ENCODE data around the gene ASIC2.

- no peak for TF ChIP-seq POLR2A (IDR thresholded peaks at IDR 0.05)
- TF ChIP-seq, protein P1, sequence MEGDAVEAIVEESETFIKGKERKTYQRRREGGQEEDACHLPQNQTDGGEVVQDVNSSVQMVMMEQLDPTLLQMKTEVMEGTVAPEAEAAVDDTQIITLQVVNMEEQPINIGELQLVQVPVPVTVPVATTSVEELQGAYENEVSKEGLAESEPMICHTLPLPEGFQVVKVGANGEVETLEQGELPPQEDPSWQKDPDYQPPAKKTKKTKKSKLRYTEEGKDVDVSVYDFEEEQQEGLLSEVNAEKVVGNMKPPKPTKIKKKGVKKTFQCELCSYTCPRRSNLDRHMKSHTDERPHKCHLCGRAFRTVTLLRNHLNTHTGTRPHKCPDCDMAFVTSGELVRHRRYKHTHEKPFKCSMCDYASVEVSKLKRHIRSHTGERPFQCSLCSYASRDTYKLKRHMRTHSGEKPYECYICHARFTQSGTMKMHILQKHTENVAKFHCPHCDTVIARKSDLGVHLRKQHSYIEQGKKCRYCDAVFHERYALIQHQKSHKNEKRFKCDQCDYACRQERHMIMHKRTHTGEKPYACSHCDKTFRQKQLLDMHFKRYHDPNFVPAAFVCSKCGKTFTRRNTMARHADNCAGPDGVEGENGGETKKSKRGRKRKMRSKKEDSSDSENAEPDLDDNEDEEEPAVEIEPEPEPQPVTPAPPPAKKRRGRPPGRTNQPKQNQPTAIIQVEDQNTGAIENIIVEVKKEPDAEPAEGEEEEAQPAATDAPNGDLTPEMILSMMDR (IDR thresholded peaks at IDR 0.05), result no peak
Observed at GRCh38 chr17:33124185-33124584, 168.9 kb downstream of the ASIC2 start.
